Neural cell (in vitro differentiated cells): Measurements from ENCODE around the gene WNT16. TPM values are rescaled to one million over a fixed set of nuclear protein-coding genes. Genes with fewer than 3 reads are reported as not detected.

Source experiments
- H2AFZ ChIP-seq: fragments of 200-600, 300-800 bp; sonication (generic), shearing (Covaris generic); 2 replicates; pipeline ENCODE4 v1.6.0; 2014; ENCODE audit warnings: low read depth, mild to moderate bottlenecking, antibody characterized with exemption, low read length, moderate library complexity
- H3F3A ChIP-seq: fragments of 200-600 bp; shearing (Covaris generic); 2 replicates; pipeline ENCODE4 v1.6.1; 2016; ENCODE audit warnings: mild to moderate bottlenecking, moderate library complexity, mixed read lengths, antibody characterized with exemption, low read length; ENCODE audit not compliant: insufficient read depth, poor library complexity, severe bottlenecking
- H3K27ac ChIP-seq: fragments of 200-600, 300-800 bp; sonication (generic), shearing (Covaris generic); 2 replicates; pipeline ENCODE4 v1.5.1; 2014; ENCODE audit warnings: mild to moderate bottlenecking, low read length, moderate library complexity
- H3K27me3 ChIP-seq: fragments of 300-800, 200-600 bp; sonication (generic), shearing (Covaris generic); 2 replicates; pipeline ENCODE4 v1.6.0; 2014; ENCODE audit warnings: mild to moderate bottlenecking, low read depth, low read length, moderate library complexity; ENCODE audit not compliant: insufficient read depth
- H3K36me3 ChIP-seq: fragments of 300-800, 200-600 bp; sonication (generic), shearing (Covaris generic); 2 replicates; pipeline ENCODE4 v1.5.1; 2014; ENCODE audit warnings: mild to moderate bottlenecking, antibody characterized with exemption, low read length, moderate library complexity; ENCODE audit not compliant: insufficient read depth
- H3K4me2 ChIP-seq: fragments of 300-800, 200-600 bp; sonication (generic), shearing (Covaris generic); 2 replicates; pipeline ENCODE4 v1.6.0; 2014; ENCODE audit warnings: mild to moderate bottlenecking, low read length
- H3K4me3 ChIP-seq: fragments of 300-800, 200-600 bp; sonication (generic), shearing (Covaris generic); 2 replicates; pipeline ENCODE4 v1.5.1; 2014; ENCODE audit warnings: mild to moderate bottlenecking, low read length, moderate library complexity
- H3K79me2 ChIP-seq: fragments of 200-600 bp; shearing (Covaris generic); replicated peaks from 2 replicates; pipeline ENCODE4 v1.6.0; 2014; ENCODE audit warnings: mild to moderate bottlenecking, low read length, moderate library complexity; ENCODE audit not compliant: insufficient read depth
- H3K9ac ChIP-seq: fragments of 300-800, 200-600 bp; sonication (generic), shearing (Covaris generic); 2 replicates; pipeline ENCODE4 v1.6.1; 2016; ENCODE audit warnings: mild to moderate bottlenecking, low read length, mixed read lengths
- H3K9me2 ChIP-seq: fragments of 200-600 bp; shearing (Covaris generic); 2 replicates; pipeline ENCODE4 v1.6.1; 2016; ENCODE audit warnings: mild to moderate bottlenecking, low read length, mixed read lengths; ENCODE audit not compliant: insufficient read depth
- H3K9me3 ChIP-seq: fragments of 200-600, 300-800 bp; sonication (generic), shearing (Covaris generic); 2 replicates; pipeline ENCODE4 v1.6.1; 2016; ENCODE audit warnings: mild to moderate bottlenecking, mixed run types, low read length, moderate library complexity, mixed read lengths
- H4K20me1 ChIP-seq: fragments of 200-600 bp; shearing (Covaris generic); 2 replicates; pipeline ENCODE4 v1.6.1; 2016; ENCODE audit warnings: mild to moderate bottlenecking, mixed run types; ENCODE audit not compliant: insufficient read depth
- EP300 ChIP-seq: fragments of 450-650 bp; conservative IDR thresholded peaks from 2 replicates; pipeline ENCODE4 v1.6.1; 2014; ENCODE audit warnings: antibody characterized with exemption, mild to moderate bottlenecking, moderate library complexity; ENCODE audit not compliant: poor library complexity, severe bottlenecking
- EZH2 ChIP-seq: fragments of 200-600, 300-800 bp; shearing (Covaris generic), sonication (generic); IDR thresholded peaks from 2 replicates; pipeline ENCODE4 v1.6.1; 2014; ENCODE audit warnings: antibody characterized with exemption, low read length, borderline replicate concordance, mild to moderate bottlenecking; ENCODE audit not compliant: insufficient read depth, poor library complexity, severe bottlenecking
- MXI1 ChIP-seq: fragments of 450-650 bp; conservative IDR thresholded peaks from 2 replicates; pipeline ENCODE4 v1.6.1; 2014; ENCODE audit warnings: antibody characterized with exemption, mild to moderate bottlenecking; ENCODE audit not compliant: poor library complexity, severe bottlenecking
- POLR2AphosphoS5 ChIP-seq: IDR thresholded peaks from 2 replicates; pipeline ENCODE4 v1.6.1; 2012
- RAD21 ChIP-seq: fragments of 450-650 bp; conservative IDR thresholded peaks from 2 replicates; pipeline ENCODE4 v1.6.1; 2014; ENCODE audit warnings: antibody characterized with exemption, mild to moderate bottlenecking, moderate library complexity
- SMC3 ChIP-seq: fragments of 450-650 bp; conservative IDR thresholded peaks from 2 replicates; pipeline ENCODE4 v1.6.1; 2014; ENCODE audit warnings: antibody characterized with exemption, mild to moderate bottlenecking, moderate library complexity; ENCODE audit not compliant: poor library complexity
- TAF1 ChIP-seq: IDR thresholded peaks from 2 replicates; pipeline ENCODE4 v1.6.1; 2012; ENCODE audit warnings: low read depth
- polyA plus RNA-seq: library from polyadenylated mRNA; depleted of rRNA; stranded (reverse); fragments of >200 nt; gene quantifications from 2 replicates; pipeline ENCODE4 v1.2.3, GENCODE V29; 2014
- TF ChIP-seq, protein P1 (sequence below): IDR thresholded peaks from 2 replicates; pipeline ENCODE4 v1.6.1; 2012; ENCODE audit warnings: borderline replicate concordance
- TF ChIP-seq, protein P2 (sequence below): fragments of 450-650 bp; IDR thresholded peaks from 2 replicates; pipeline ENCODE4 v1.5.1; 2014; ENCODE audit warnings: antibody characterized with exemption, mild to moderate bottlenecking, moderate library complexity; ENCODE audit not compliant: poor library complexity, severe bottlenecking

The WNT16 gene
- polyA plus RNA-seq, 1 donor from 2014 or later = not detected

DNA sequence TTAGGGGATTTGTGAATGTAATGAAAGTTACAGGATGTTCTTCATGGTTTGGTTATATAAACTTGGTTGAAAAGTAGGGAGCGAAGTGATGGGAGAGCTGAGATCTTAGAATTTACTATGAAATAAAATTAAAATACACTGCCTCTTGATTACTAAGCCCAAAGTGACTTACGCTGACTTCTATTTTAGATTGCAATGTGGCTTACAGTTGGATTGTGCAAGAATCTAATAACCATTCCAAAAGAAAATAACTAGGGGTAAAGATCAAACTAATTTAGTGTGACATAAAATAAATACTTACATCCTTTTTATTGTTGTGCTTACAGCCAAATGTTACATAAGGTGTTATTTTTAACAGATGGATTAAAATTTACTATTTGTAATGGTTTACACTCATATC lies 15.3 kb downstream of the WNT16 start:
- no peaks in the 10 kb centered on the region for H3K9me3 ChIP-seq

DNA sequence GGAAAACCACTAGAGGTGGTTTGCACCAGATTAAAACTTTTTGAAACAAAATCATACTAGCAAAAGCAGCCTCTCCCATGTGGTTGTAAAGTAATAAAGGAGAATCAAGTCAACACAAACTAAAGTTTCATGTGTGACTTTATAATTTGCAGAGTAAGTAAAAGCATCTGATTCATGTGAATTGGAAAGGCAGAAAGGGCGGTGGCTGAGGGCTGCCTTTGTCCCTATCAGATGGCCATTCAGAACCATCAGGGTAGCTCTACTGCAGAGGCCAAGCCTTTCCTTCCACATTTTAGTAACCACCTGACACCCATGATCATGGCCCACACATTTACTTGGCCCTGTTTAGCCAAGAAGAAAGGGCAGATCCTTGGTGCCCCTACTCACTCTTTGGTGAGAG lies 15.7 kb downstream of the WNT16 start:
- H4K20me1 ChIP-seq = no peaks in the 10 kb centered on the region

More for the DNA sequence above, 15.3 kb downstream of the WNT16 start:
- Histone ChIP-seq H3K9ac (no peak overlapping the region), H3K9me2 (no peaks in the 10 kb centered on the region), H3K4me3 (no peak overlapping the region), H3K79me2 (no peaks in the 10 kb centered on the region), H4K20me1 (no peaks in the 10 kb centered on the region), H3K27ac (no peak overlapping the region), H3K36me3 (no peaks in the 10 kb centered on the region), H2AFZ (no peak overlapping the region), H3K4me2 (no peak overlapping the region), H3F3A (no peaks in the 10 kb centered on the region), H3K27me3 (no peaks in the 10 kb centered on the region)
- TF ChIP-seq EP300 (no peak), TAF1 (no peak), POLR2AphosphoS5 (no peak), MXI1 (no peak), EZH2 (no peak)
- TF ChIP-seq, protein P1, sequence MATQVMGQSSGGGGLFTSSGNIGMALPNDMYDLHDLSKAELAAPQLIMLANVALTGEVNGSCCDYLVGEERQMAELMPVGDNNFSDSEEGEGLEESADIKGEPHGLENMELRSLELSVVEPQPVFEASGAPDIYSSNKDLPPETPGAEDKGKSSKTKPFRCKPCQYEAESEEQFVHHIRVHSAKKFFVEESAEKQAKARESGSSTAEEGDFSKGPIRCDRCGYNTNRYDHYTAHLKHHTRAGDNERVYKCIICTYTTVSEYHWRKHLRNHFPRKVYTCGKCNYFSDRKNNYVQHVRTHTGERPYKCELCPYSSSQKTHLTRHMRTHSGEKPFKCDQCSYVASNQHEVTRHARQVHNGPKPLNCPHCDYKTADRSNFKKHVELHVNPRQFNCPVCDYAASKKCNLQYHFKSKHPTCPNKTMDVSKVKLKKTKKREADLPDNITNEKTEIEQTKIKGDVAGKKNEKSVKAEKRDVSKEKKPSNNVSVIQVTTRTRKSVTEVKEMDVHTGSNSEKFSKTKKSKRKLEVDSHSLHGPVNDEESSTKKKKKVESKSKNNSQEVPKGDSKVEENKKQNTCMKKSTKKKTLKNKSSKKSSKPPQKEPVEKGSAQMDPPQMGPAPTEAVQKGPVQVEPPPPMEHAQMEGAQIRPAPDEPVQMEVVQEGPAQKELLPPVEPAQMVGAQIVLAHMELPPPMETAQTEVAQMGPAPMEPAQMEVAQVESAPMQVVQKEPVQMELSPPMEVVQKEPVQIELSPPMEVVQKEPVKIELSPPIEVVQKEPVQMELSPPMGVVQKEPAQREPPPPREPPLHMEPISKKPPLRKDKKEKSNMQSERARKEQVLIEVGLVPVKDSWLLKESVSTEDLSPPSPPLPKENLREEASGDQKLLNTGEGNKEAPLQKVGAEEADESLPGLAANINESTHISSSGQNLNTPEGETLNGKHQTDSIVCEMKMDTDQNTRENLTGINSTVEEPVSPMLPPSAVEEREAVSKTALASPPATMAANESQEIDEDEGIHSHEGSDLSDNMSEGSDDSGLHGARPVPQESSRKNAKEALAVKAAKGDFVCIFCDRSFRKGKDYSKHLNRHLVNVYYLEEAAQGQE = no peak

More for the DNA sequence above, 15.7 kb downstream of the WNT16 start:
- H3K79me2 ChIP-seq = no peaks in the 10 kb centered on the region
- no peak overlapping the region for H3K27ac ChIP-seq
- no peaks in the 10 kb centered on the region for H3K36me3 ChIP-seq
- H3K4me3 ChIP-seq = no peak overlapping the region
- no peak overlapping the region for H3K4me2 ChIP-seq
- no peak for TF ChIP-seq MXI1
- no peak for TF ChIP-seq SMC3
- no peak for TF ChIP-seq TAF1
- no peak for TF ChIP-seq EP300
- TF ChIP-seq, protein P2, sequence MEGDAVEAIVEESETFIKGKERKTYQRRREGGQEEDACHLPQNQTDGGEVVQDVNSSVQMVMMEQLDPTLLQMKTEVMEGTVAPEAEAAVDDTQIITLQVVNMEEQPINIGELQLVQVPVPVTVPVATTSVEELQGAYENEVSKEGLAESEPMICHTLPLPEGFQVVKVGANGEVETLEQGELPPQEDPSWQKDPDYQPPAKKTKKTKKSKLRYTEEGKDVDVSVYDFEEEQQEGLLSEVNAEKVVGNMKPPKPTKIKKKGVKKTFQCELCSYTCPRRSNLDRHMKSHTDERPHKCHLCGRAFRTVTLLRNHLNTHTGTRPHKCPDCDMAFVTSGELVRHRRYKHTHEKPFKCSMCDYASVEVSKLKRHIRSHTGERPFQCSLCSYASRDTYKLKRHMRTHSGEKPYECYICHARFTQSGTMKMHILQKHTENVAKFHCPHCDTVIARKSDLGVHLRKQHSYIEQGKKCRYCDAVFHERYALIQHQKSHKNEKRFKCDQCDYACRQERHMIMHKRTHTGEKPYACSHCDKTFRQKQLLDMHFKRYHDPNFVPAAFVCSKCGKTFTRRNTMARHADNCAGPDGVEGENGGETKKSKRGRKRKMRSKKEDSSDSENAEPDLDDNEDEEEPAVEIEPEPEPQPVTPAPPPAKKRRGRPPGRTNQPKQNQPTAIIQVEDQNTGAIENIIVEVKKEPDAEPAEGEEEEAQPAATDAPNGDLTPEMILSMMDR = no peak
- TF ChIP-seq EZH2 = no peak
- no peak for TF ChIP-seq RAD21
- no peak for TF ChIP-seq POLR2AphosphoS5
- TF ChIP-seq, protein P1 = no peak
- no peaks in the 10 kb centered on the region for H3K9me2 ChIP-seq
- no peaks in the 10 kb centered on the region for H3K27me3 ChIP-seq
- no peaks in the 10 kb centered on the region for H3K9me3 ChIP-seq
- no peaks in the 10 kb centered on the region for H3F3A ChIP-seq
- no peak overlapping the region for H2AFZ ChIP-seq
- H3K9ac ChIP-seq = no peak overlapping the region
